Panc1 (cell line): ENCODE data around the gene GLB1L2. TPM values are rescaled to one million over a fixed set of nuclear protein-coding genes. Genes with fewer than 3 reads are reported as not detected.

Experiments
- ATAC-seq: fragments of 200-7000 bp; cut with Tn5 transposase; 2 replicates; pipeline ENCODE4 v1.9.1; 2020; ENCODE audit warnings: mild to moderate bottlenecking, moderate library complexity
- BruUV-seq: library from RNA; stranded (reverse); fragments of 400-500 nt; replicated peaks from 2 replicates; lab custom pipeline; 2021; lab: Mats Ljungman, UMichigan
- CTCF ChIA-PET: fragments of 300-600 bp; sonication (Branson Sonifier 250); formaldehyde crosslinking; loops from one replicate; lab custom pipeline; 2022; ENCODE audit warnings: antibody characterized with exemption; lab: Charles Lee
- POLR2A ChIA-PET: fragments of 300-600 bp; sonication (Branson Sonifier 250); formaldehyde crosslinking; loops from one replicate; lab custom pipeline; 2022; ENCODE audit warnings: antibody characterized with exemption; lab: Charles Lee
- DNase-seq: peaks from one replicate; pipeline ENCODE4 v3.0.0-alpha.2; 2010; ENCODE audit warnings: low read depth, low spot score
- H3K27ac ChIP-seq: 2 replicates; pipeline ENCODE4 v1.5.1; 2011; ENCODE audit warnings: mild to moderate bottlenecking, low read length, inconsistent platforms
- H3K27me3 ChIP-seq: fragments of 200-500 bp; sonication (Bioruptor generic); 2 replicates; pipeline ENCODE4 v1.6.0; 2014; ENCODE audit warnings: low read length, inconsistent platforms; ENCODE audit not compliant: control insufficient read depth, insufficient read depth
- H3K36me3 ChIP-seq: fragments of 200-500 bp; sonication (Bioruptor generic); 2 replicates; pipeline ENCODE4 v1.5.1; 2014; ENCODE audit warnings: inconsistent platforms, mild to moderate bottlenecking, low read length, moderate library complexity; ENCODE audit not compliant: control insufficient read depth, insufficient read depth
- H3K4me1 ChIP-seq: 2 replicates; pipeline ENCODE4 v1.5.1; 2011; ENCODE audit warnings: inconsistent platforms, mild to moderate bottlenecking, low read length, moderate library complexity; ENCODE audit not compliant: control insufficient read depth, insufficient read depth
- H3K4me3 ChIP-seq, 2 experiments: 2 replicates each; pipeline ENCODE4 v1.5.1; 2011 to 2012; ENCODE audit warnings: low read depth in 2 of 2, low read length in 2 of 2, mild to moderate bottlenecking in 2 of 2, inconsistent platforms in 1 of 2, moderate library complexity in 1 of 2
- H3K9me3 ChIP-seq: fragments of 200-500 bp; sonication (Bioruptor generic); 2 replicates; pipeline ENCODE4 v1.5.1; 2014; ENCODE audit warnings: low read depth, mild to moderate bottlenecking, inconsistent platforms, low read length, moderate library complexity; ENCODE audit not compliant: control insufficient read depth, insufficient read depth
- CTCF ChIP-seq: fragments of 450-650 bp; IDR thresholded peaks from 2 replicates; pipeline ENCODE4 v1.5.1; 2017; ENCODE audit warnings: mild to moderate bottlenecking
- POLR2AphosphoS5 ChIP-seq: IDR thresholded peaks from 2 replicates; pipeline ENCODE4 v1.6.1; 2012; ENCODE audit warnings: mild to moderate bottlenecking, low read depth, low read length, moderate library complexity
- SIN3A ChIP-seq: IDR thresholded peaks from 2 replicates; pipeline ENCODE4 v1.6.1; 2012; ENCODE audit warnings: low read depth, mild to moderate bottlenecking, low read length, moderate library complexity, borderline replicate concordance; ENCODE audit not compliant: insufficient read depth
- TCF7L2 ChIP-seq: IDR thresholded peaks from 2 replicates; pipeline ENCODE4 v1.6.1; 2011; ENCODE audit warnings: mild to moderate bottlenecking, low read depth, low read length, inconsistent platforms
- in situ Hi-C: cut with HindIII; loops from 2 replicates; pipeline ENCODE4 v1.10.0; 2016; ENCODE audit warnings: low sequenced_read_pairs, low pct_unique_long_range_greater_than_20kb
- intact Hi-C: fragments of 100-400 bp; cut with micrococcal nuclease; formaldehyde crosslinking; loops from one replicate; pipeline ENCODE4 v1.10.0; 2022; ENCODE audit not compliant: unreplicated experiment
- total RNA-seq: library from RNA; stranded (reverse); gene quantifications from one replicate; pipeline ENCODE4 v1.2.1, GENCODE V29; 2021; ENCODE audit not compliant: unreplicated experiment
- TF ChIP-seq, protein P1 (sequence below), 2 experiments: IDR thresholded peaks; 2 replicates each; pipeline ENCODE4 v1.6.1; 2011 to 2012; ENCODE audit warnings: low read depth in 2 of 2, control low read depth in 1 of 2, low read length in 1 of 2, mild to moderate bottlenecking in 1 of 2, moderate library complexity in 1 of 2; ENCODE audit not compliant: insufficient read depth in 1 of 2

Gene GLB1L2
- total RNA-seq, 1 experiment from 2014 or later, result 10.4 TPM

- BruUV-seq, result no TSS peak
- in situ Hi-C loops (no loop called here), intact Hi-C loops (no loop called here)
- no peak for DNase-seq
- peaks cover 4% of the 10 kb centered on the region; the same call in 1 of the 2 replicates for H3K27me3 ChIP-seq
- no peaks in the 10 kb centered on the region for H3K4me1 ChIP-seq
- H3K9me3 ChIP-seq, result no peaks in the 10 kb centered on the region
- TF ChIP-seq TCF7L2 (no peak), SIN3A (no peak), CTCF (no peak), POLR2AphosphoS5 (no peak)
- TF ChIP-seq, protein P1, sequence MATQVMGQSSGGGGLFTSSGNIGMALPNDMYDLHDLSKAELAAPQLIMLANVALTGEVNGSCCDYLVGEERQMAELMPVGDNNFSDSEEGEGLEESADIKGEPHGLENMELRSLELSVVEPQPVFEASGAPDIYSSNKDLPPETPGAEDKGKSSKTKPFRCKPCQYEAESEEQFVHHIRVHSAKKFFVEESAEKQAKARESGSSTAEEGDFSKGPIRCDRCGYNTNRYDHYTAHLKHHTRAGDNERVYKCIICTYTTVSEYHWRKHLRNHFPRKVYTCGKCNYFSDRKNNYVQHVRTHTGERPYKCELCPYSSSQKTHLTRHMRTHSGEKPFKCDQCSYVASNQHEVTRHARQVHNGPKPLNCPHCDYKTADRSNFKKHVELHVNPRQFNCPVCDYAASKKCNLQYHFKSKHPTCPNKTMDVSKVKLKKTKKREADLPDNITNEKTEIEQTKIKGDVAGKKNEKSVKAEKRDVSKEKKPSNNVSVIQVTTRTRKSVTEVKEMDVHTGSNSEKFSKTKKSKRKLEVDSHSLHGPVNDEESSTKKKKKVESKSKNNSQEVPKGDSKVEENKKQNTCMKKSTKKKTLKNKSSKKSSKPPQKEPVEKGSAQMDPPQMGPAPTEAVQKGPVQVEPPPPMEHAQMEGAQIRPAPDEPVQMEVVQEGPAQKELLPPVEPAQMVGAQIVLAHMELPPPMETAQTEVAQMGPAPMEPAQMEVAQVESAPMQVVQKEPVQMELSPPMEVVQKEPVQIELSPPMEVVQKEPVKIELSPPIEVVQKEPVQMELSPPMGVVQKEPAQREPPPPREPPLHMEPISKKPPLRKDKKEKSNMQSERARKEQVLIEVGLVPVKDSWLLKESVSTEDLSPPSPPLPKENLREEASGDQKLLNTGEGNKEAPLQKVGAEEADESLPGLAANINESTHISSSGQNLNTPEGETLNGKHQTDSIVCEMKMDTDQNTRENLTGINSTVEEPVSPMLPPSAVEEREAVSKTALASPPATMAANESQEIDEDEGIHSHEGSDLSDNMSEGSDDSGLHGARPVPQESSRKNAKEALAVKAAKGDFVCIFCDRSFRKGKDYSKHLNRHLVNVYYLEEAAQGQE (IDR thresholded peaks at IDR 0.05; ENCODE audit: insufficient read depth in 1 of 2, low read depth in 2 of 2, low read length in 1 of 2), result no peak
- ChIA-PET CTCF (no interaction called here), POLR2A (no interaction called here)
- H3K27ac ChIP-seq, result no peak overlapping the region
- ATAC-seq, result no peak
- H3K36me3 ChIP-seq, result no peaks in the 10 kb centered on the region
- no peak overlapping the region for H3K4me3 ChIP-seq
Observed at GRCh38 chr11:134398644-134399292, 67.0 kb downstream of the GLB1L2 start.

- Histone ChIP-seq H3K4me3 (no peak overlapping the region), H3K4me1 (no peaks in the 10 kb centered on the region), H3K36me3 (no peaks in the 10 kb centered on the region), H3K27me3 (peaks cover 4% of the 10 kb centered on the region; the same call in 1 of the 2 replicates), H3K27ac (no peak overlapping the region), H3K9me3 (no peaks in the 10 kb centered on the region)
- intact Hi-C loops, result no loop called here
- in situ Hi-C loops, result no loop called here
- no peak for DNase-seq
- TF ChIP-seq POLR2AphosphoS5 (no peak), TCF7L2 (no peak), CTCF (no peak), SIN3A (no peak)
- TF ChIP-seq, protein P1 (IDR thresholded peaks at IDR 0.05; ENCODE audit: insufficient read depth in 1 of 2, low read depth in 2 of 2, low read length in 1 of 2), result no peak
- ChIA-PET CTCF (no interaction called here), POLR2A (no interaction called here)
- ATAC-seq, result no peak
- no TSS peak for BruUV-seq
Observed at GRCh38 chr11:134399293-134399654, 67.5 kb downstream of the GLB1L2 start.
